Uterus (tissue), 4 donors: Measurements from ENCODE around the gene PDK2. TPM values are rescaled to one million over a fixed set of nuclear protein-coding genes. Genes with fewer than 3 reads are reported as not detected.

Experiments used
- DNase-seq, 2 donors: peaks; one replicate each; pipeline ENCODE4 v3.0.0-alpha.2; 2019 to 2020
- H3K27ac ChIP-seq, 2 donors: fragments of 200-600 bp; sonication (generic); 1 replicate in 1 of 2; 2 replicates in 1 of 2; pipeline ENCODE4 v1.5.1; 2016 to 2018
- H3K27me3 ChIP-seq, 2 donors: fragments of 200-600 bp; sonication (generic); one replicate each; pipeline ENCODE4 v1.5.1; 2018 to 2019; ENCODE audit warnings: control low read depth in 1 of 2
- H3K36me3 ChIP-seq, 2 donors: fragments of 200-600 bp; sonication (generic); one replicate each; pipeline ENCODE4 v1.5.1; 2019; ENCODE audit warnings: control low read depth in 1 of 2
- H3K4me1 ChIP-seq, 2 donors: fragments of 200-600 bp; sonication (generic); one replicate each; pipeline ENCODE4 v1.5.1; 2018 to 2019; ENCODE audit warnings: control low read depth in 1 of 2
- H3K4me3 ChIP-seq, 2 donors: fragments of 200-600 bp; sonication (generic); 1 replicate in 1 of 2; 2 replicates in 1 of 2; pipeline ENCODE4 v1.5.1; 2018 to 2019; ENCODE audit warnings: mild to moderate bottlenecking in 1 of 2
- H3K9me3 ChIP-seq, 2 donors: fragments of 200-600 bp; sonication (generic); one replicate each; pipeline ENCODE4 v1.5.1; 2019; ENCODE audit warnings: control low read depth in 1 of 2
- CTCF ChIP-seq, 4 experiments: fragments of 200-600 bp in 2 of 4; fragments of 450-650 bp in 2 of 4; sonication (generic) in 2 of 4; IDR thresholded peaks; one replicate each; pipeline ENCODE4 v1.5.1; 2016 to 2019; ENCODE audit warnings: antibody characterized with exemption in 4 of 4, mild to moderate bottlenecking in 2 of 4, moderate library complexity in 1 of 4
- POLR2A ChIP-seq, 2 donors: fragments of 450-650 bp; IDR thresholded peaks; one replicate each; pipeline ENCODE4 v1.6.1; 2016; ENCODE audit warnings: antibody characterized with exemption in 2 of 2, mild to moderate bottlenecking in 1 of 2, moderate library complexity in 1 of 2
- intact Hi-C: fragments of 100-400 bp; cut with DNase I; formaldehyde crosslinking; loops from one replicate; pipeline ENCODE4 v1.15.1; 2023; ENCODE audit warnings: low total_unique reads
- total RNA-seq, 4 donors: library from RNA; depleted of rRNA in 3 of 4; stranded (reverse); fragments of >200 nt in 3 of 4; gene quantifications; one replicate each; pipeline versions ENCODE4 v1.1.0 to v1.2.4, GENCODE V29; 2014 to 2023
- donor health status: DM: yes; HTN: yes; CAD: no.

The PDK2 gene
- total RNA-seq, 4 donors from 2014 or later, result 12.9 to 62.6 (median 32.4) TPM

DNA sequence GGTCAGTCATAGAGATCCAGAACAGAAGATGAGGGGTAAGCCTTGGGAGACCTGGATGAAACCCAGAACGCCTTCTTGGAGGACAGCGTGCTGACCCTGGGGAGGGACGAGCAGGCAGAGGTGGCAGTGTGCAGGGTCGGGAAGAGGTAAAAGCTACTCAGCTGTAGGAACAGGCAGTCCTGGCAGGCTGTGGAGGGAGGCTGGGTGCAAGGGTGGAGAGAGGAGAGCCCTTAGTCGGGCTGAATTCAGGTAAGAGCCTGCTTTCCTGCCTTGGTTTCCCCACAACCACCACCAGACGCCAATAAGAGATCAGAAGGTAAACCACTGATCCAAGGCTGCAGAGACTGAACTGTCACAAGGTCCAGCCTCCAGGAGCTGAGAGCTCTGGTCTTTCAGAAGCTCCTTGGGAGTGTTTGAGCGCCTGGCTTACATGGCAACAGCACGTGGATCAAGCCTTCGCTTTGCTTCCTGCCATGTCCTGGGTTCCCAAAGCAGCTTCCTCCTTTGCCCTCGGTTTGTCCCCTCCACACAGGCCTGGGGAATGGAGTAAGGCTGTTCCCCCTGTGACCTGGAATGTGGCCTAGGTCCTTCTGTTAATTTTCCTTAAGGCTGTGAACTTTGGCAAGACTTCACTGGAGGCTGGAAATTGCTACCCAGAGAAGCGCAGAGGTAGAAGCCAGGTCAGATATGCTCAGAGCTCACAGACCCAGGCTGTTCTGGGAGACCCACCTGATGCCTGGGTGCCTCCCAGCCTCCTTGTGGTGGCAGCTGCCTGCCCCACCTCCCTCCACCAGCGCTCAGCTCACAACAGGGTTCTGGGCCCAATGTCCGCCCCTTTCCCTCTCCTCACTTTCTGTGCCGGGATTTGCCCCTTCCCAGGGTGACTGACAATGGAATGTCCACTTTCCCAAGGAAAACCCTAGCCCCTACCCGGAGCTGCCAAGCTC, 3.9 kb upstream of the PDK2 start:
- intact Hi-C loops, result no loop called here
- no peak for DNase-seq

DNA sequence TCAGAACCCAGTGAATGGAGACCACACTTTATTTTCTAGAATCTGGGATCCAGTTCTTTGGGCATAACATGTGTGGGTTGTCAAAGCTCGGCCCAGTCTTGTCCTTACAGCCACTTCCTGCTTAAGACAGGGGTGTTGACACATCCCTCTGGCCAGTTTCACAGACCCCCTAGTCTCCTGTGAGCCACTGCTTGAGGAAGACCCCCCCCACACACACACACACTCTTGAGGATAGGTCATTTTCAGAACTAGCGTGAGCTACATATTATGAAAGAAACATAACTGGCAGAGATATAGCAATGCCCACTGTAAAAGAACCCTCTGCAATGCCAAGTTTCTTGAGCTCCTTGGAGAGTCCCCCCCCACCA, 3.2 kb upstream of the PDK2 start:
- no peaks in the 10 kb centered on the region for H3K9me3 ChIP-seq
- H3K4me3 ChIP-seq, result no peak overlapping the region
- peaks cover 0 to 11% of the 10 kb centered on the region in 2 donors for H3K4me1 ChIP-seq
- no peak overlapping the region for H3K27ac ChIP-seq
- TF ChIP-seq POLR2A (IDR thresholded peaks at IDR 0.05), result no peak
- no peaks in the 10 kb centered on the region for H3K36me3 ChIP-seq
- no peaks in the 10 kb centered on the region for H3K27me3 ChIP-seq
- no peak for DNase-seq
- intact Hi-C loops, result no loop called here

More for the DNA sequence above, 3.9 kb upstream of the PDK2 start:
- H3K9me3 ChIP-seq, result no peaks in the 10 kb centered on the region
- peaks cover 0 to 4% of the 10 kb centered on the region in 2 donors for H3K4me1 ChIP-seq
- H3K27ac ChIP-seq, result no peak overlapping the region
- no peak overlapping the region for H3K4me3 ChIP-seq
- no peaks in the 10 kb centered on the region for H3K27me3 ChIP-seq
- H3K36me3 ChIP-seq, result no peaks in the 10 kb centered on the region
- no peak for TF ChIP-seq CTCF (IDR thresholded peaks at IDR 0.05)

GRCh38 chr17:50093246-50093645, 1.9 kb upstream of the PDK2 start:
- Histone ChIP-seq H3K36me3 (no peaks in the 10 kb centered on the region), H3K27me3 (no peaks in the 10 kb centered on the region), H3K9me3 (no peaks in the 10 kb centered on the region), H3K4me1 (peaks cover 0 to 13% of the 10 kb centered on the region in 2 donors), H3K4me3 (no peak overlapping the region), H3K27ac (no peak overlapping the region)
- intact Hi-C loops, result no loop called here
- TF ChIP-seq CTCF (IDR thresholded peaks at IDR 0.05) (no peak), POLR2A (IDR thresholded peaks at IDR 0.05) (no peak)
- no peak for DNase-seq

- intact Hi-C loops, result no loop called here
- TF ChIP-seq POLR2A (IDR thresholded peaks at IDR 0.05) (no peak), CTCF (IDR thresholded peaks at IDR 0.05) (no peak)
- peak overlapping the region; percentile 78 to 84 for H3K27ac ChIP-seq
- no peaks in the 10 kb centered on the region for H3K27me3 ChIP-seq
- no peaks in the 10 kb centered on the region for H3K9me3 ChIP-seq
- no peak overlapping the region for H3K4me3 ChIP-seq
- no peak for DNase-seq
- peaks cover 0 to 13% of the 10 kb centered on the region in 2 donors for H3K4me1 ChIP-seq
- H3K36me3 ChIP-seq, result no peaks in the 10 kb centered on the region
These were observed 1.3 kb upstream of the PDK2 start for GRCh38 chr17:50093807-50094206.

DNA sequence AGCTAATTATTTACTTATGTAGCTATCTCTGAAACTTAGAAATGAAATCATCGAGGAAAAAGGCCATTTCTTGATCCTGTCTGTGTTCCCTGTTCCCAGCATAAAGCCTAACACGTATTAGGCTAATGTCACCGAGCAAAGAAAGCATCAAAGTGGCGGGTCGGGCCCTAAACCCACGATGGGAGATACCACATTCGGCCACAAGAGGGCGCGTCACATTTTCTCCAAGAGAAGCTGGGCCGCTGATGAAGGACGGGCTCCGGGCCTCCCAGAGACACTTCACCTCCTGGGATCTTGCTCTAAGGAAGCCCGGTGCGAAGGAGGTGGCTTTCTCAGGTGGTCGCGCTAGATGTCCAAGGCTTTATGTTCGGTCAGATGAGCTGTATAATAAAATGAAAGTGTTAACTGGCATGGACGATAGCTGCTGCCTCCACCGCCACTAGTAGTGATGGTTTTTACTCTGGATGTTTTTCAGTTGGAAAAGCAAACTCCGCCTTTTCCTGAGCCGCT, 853 bp upstream of the PDK2 start:
- intact Hi-C loops, result no loop called here
- H3K4me1 ChIP-seq, result peaks cover 0 to 13% of the 10 kb centered on the region in 2 donors

More for the DNA sequence above, 853 bp upstream of the PDK2 start:
- H3K9me3 ChIP-seq, result no peaks in the 10 kb centered on the region
- no peaks in the 10 kb centered on the region for H3K36me3 ChIP-seq
- no peaks in the 10 kb centered on the region for H3K27me3 ChIP-seq
- DNase-seq, result peak; percentile 91 to 92
- peak overlapping the region; percentile 59 to 85 for H3K4me3 ChIP-seq
- peak overlapping the region; percentile 78 to 84 for H3K27ac ChIP-seq
- TF ChIP-seq POLR2A (IDR thresholded peaks at IDR 0.05) (no peak), CTCF (IDR thresholded peaks at IDR 0.05) (peak; percentile 85 to 94 (median 88))
